Thyroid gland (tissue), 4 donors: ENCODE measurements around the gene CDC45.

ENCODE experiments used
- CTCF ChIP-seq, 6 experiments: fragments of 200-600 bp in 3 of 6; fragments of 450-650 bp in 3 of 6; sonication (generic) in 3 of 6; IDR thresholded peaks; one replicate each; pipeline ENCODE4 v1.5.1; 2016 to 2019; ENCODE audit warnings: antibody characterized with exemption in 6 of 6, mild to moderate bottlenecking in 2 of 6, inconsistent platforms in 1 of 6, moderate library complexity in 1 of 6
- POLR2A ChIP-seq, 2 donors: fragments of 450-650 bp; IDR thresholded peaks; one replicate each; pipeline ENCODE4 v1.6.1; 2017; ENCODE audit warnings: antibody characterized with exemption in 2 of 2, mild to moderate bottlenecking in 2 of 2, moderate library complexity in 1 of 2

- TF ChIP-seq CTCF (IDR thresholded peaks at IDR 0.05) (no peak), POLR2A (IDR thresholded peaks at IDR 0.05) (no peak)
Observed at GRCh38 chr22:19471572-19471971, 8.1 kb upstream of the CDC45 start.
